Gastrocnemius medialis (tissue), 4 donors: ENCODE measurements around the gene RAB20. TPM values are rescaled to one million over a fixed set of nuclear protein-coding genes. Genes with fewer than 3 reads are reported as not detected.

Source experiments
- ATAC-seq, 2 donors: fragments of 150-250 bp; one replicate each; pipeline ENCODE4 v1.9.1; 2016
- DNase-seq, 2 donors: peaks; one replicate each; pipeline ENCODE4 v3.0.0-alpha.2; 2019
- H3K27ac ChIP-seq, 4 donors: fragments of 200-600 bp; sonication (generic); 1 replicate in 1 of 4; 2 replicates in 3 of 4; pipeline ENCODE4 v1.5.1; 2016 to 2018; ENCODE audit warnings: mild to moderate bottlenecking in 2 of 4, moderate library complexity in 1 of 4
- H3K27me3 ChIP-seq, 3 donors: fragments of 200-600 bp; sonication (generic) in 2 of 3; 1 replicate in 1 of 3; 2 replicates in 2 of 3; pipeline versions ENCODE4 v1.5.1 to v1.6.0; 2016 to 2019; ENCODE audit warnings: mild to moderate bottlenecking in 1 of 3, moderate library complexity in 1 of 3
- H3K36me3 ChIP-seq, 2 donors: fragments of 200-600 bp; sonication (generic) in 1 of 2; one replicate each; pipeline ENCODE4 v1.5.1; 2017 to 2018
- H3K4me1 ChIP-seq, 2 donors: fragments of 200-600 bp; sonication (generic) in 1 of 2; one replicate each; pipeline ENCODE4 v1.5.1; 2016 to 2017; ENCODE audit warnings: mild to moderate bottlenecking in 2 of 2
- H3K4me3 ChIP-seq, 4 donors: fragments of 200-600 bp; sonication (generic) in 3 of 4; 1 replicate in 1 of 4; 2 replicates in 3 of 4; pipeline ENCODE4 v1.5.1; 2016 to 2019; ENCODE audit warnings: mild to moderate bottlenecking in 2 of 4
- H3K9me3 ChIP-seq, 3 donors: fragments of 200-600 bp; sonication (generic) in 2 of 3; 1 replicate in 1 of 3; 2 replicates in 2 of 3; pipeline ENCODE4 v1.5.1; 2016 to 2019
- POLR2A ChIP-seq, 2 donors: fragments of 450-650 bp; IDR thresholded peaks; one replicate each; pipeline ENCODE4 v1.6.1; 2017; ENCODE audit warnings: antibody characterized with exemption in 2 of 2, mild to moderate bottlenecking in 2 of 2, moderate library complexity in 2 of 2
- in situ Hi-C, 4 donors: fragments of 200-750 bp; cut with MboI; loops; one replicate each; pipeline versions ENCODE4 v1.15.0 to v1.8.0; 2017; ENCODE audit warnings: low sequenced_read_pairs in 4 of 4
- intact Hi-C: fragments of 100-400 bp; cut with DNase I; formaldehyde crosslinking; loops from one replicate; pipeline ENCODE4 v1.15.1; 2023; ENCODE audit warnings: low total_unique reads
- total RNA-seq, 4 donors: library from RNA; depleted of rRNA; stranded (reverse); fragments of >200 nt; gene quantifications; one replicate each; pipeline versions ENCODE4 v1.1.0 to v1.2.3, GENCODE V29; 2016
- TF ChIP-seq, protein P1 (sequence below), 5 experiments: fragments of 450-650 bp in 3 of 5; fragments of 200-600 bp in 2 of 5; sonication (generic) in 2 of 5; IDR thresholded peaks in 4 of 5; conservative IDR thresholded peaks in 1 of 5; 1 replicate in 4 of 5; 2 replicates in 1 of 5; pipeline ENCODE4 v1.5.1; 2016 to 2019; ENCODE audit warnings: antibody characterized with exemption in 5 of 5, mild to moderate bottlenecking in 3 of 5, moderate library complexity in 3 of 5

RAB20 gene
- total RNA-seq, 4 donors from 2014 or later, result 0.31 to 9.1 (median 2.0) TPM

DNA sequence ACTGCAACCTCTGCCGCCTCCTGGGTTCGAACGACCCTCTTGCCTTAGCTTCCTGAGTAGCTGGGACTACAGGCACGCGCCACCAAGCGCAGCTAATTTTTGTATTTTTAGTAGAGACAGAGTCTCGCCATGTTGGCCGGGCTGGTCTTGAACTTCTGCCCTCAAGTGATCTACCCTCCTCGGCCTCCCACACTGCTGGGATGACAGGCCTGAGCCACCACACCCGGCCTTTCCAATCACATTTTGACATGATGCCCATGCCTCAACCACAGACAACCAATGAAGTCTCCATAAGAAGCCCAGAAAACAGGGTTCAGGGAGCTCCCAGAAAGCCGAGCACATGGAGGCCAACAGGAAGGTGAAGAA lies 11.7 kb downstream of the RAB20 start:
- ATAC-seq, result no peak

DNA sequence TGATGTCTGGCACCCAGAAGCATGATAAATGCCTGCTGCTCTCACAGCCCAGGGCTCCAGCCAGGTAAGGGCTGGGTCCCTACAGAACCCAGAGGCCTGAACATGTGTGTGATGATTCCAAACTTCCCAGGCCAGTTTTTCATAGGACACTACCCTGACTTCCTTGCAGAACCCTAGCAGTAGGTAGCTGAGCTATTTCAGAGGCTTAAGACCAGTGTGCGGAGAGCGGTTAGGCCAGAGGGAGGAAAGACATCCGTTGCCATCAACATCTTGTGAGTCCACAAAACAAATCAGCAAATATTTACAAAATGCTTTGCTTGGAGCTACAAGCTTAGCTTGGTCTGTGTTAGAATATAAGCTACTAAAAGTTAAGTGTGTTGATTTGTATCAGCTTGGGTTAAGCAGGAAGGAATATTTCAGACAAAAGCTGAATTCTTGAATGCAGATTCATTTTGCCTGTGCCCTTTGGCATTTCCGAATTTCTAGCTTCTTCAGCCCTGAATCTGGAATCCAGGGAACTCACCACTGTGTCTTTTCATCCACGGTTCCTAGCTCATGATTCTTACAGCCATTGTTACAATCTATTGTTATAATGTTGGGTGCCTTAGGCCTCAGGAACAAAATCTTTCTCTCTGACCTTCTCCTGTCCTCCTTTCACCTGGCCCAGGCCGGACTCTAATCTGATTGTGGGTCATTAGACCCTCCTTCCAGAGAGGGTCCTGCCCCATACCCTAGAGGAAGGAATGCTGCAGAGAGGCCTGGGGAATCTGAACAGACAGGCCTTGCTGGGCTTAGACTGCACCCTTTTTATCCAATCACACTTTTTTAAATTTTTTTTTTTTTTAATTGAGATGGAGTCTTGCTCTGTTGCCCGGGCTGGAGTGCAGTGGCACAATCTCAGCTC lies 12.4 kb downstream of the RAB20 start:
- Histone ChIP-seq H3K27me3 (no peaks in the 10 kb centered on the region), H3K36me3 (no peaks in the 10 kb centered on the region), H3K27ac (no peak overlapping the region), H3K4me1 (peaks cover 11 to 13% of the 10 kb centered on the region in 2 donors), H3K9me3 (no peaks in the 10 kb centered on the region), H3K4me3 (no peak overlapping the region)
- in situ Hi-C loops (no loop called here), intact Hi-C loops (no loop called here)
- ATAC-seq, result no peak
- DNase-seq, result no peak
- TF ChIP-seq, protein P1, sequence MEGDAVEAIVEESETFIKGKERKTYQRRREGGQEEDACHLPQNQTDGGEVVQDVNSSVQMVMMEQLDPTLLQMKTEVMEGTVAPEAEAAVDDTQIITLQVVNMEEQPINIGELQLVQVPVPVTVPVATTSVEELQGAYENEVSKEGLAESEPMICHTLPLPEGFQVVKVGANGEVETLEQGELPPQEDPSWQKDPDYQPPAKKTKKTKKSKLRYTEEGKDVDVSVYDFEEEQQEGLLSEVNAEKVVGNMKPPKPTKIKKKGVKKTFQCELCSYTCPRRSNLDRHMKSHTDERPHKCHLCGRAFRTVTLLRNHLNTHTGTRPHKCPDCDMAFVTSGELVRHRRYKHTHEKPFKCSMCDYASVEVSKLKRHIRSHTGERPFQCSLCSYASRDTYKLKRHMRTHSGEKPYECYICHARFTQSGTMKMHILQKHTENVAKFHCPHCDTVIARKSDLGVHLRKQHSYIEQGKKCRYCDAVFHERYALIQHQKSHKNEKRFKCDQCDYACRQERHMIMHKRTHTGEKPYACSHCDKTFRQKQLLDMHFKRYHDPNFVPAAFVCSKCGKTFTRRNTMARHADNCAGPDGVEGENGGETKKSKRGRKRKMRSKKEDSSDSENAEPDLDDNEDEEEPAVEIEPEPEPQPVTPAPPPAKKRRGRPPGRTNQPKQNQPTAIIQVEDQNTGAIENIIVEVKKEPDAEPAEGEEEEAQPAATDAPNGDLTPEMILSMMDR (IDR thresholded peaks at IDR 0.05 in 4 of 5, conservative IDR thresholded peaks at IDR 0.05 in 1 of 5), result no peak
- TF ChIP-seq POLR2A (IDR thresholded peaks at IDR 0.05), result no peak

More for the DNA sequence above, 11.7 kb downstream of the RAB20 start:
- no peaks in the 10 kb centered on the region for H3K9me3 ChIP-seq
- no peak overlapping the region for H3K4me3 ChIP-seq
- intact Hi-C loops, result no loop called here
- peaks cover 11 to 13% of the 10 kb centered on the region in 2 donors for H3K4me1 ChIP-seq
- H3K27me3 ChIP-seq, result no peaks in the 10 kb centered on the region
- in situ Hi-C loops, result loop anchor here in 1 of 4 donors (25.0 kb wide), 1 partner anchor 87 kb away; no protein-coding TSS in a partner anchor
- no peaks in the 10 kb centered on the region for H3K36me3 ChIP-seq
- no peak for DNase-seq
- no peak overlapping the region for H3K27ac ChIP-seq
- no peak for TF ChIP-seq POLR2A (IDR thresholded peaks at IDR 0.05)

DNA sequence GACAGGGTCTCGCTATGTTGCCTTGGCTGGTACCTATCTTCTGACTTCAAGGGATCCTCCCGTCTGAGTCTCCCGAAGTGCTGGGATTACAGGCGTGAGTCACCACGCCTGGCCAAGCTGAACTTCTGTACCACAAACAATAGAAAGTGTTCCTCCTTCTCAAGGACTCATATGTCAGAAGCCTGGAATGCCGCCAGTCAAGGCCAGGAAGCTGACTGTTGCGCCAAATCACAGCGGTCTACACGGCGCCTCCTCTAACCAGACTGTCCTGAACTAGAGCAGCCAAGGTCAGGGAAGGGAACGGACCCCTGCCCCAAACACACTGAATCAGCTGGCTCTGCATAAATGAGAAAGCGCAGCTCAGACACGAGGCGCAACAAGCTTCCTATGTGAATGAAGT lies 14.6 kb downstream of the RAB20 start:
- ATAC-seq, result peak; percentile 97 to 98
- peak; percentile 69 to 84 for DNase-seq
- Histone ChIP-seq H3K27me3 (no peaks in the 10 kb centered on the region), H3K27ac (peak overlapping the region; percentile 62 to 78 (median 68)), H3K36me3 (no peaks in the 10 kb centered on the region), H3K4me1 (peaks cover 11 to 13% of the 10 kb centered on the region in 2 donors), H3K4me3 (no peak overlapping the region), H3K9me3 (no peaks in the 10 kb centered on the region)
- in situ Hi-C loops (no loop called here), intact Hi-C loops (no loop called here)
- TF ChIP-seq, protein P1 (IDR thresholded peaks at IDR 0.05 in 4 of 5, conservative IDR thresholded peaks at IDR 0.05 in 1 of 5), result no peak
- TF ChIP-seq POLR2A (IDR thresholded peaks at IDR 0.05), result no peak

DNA sequence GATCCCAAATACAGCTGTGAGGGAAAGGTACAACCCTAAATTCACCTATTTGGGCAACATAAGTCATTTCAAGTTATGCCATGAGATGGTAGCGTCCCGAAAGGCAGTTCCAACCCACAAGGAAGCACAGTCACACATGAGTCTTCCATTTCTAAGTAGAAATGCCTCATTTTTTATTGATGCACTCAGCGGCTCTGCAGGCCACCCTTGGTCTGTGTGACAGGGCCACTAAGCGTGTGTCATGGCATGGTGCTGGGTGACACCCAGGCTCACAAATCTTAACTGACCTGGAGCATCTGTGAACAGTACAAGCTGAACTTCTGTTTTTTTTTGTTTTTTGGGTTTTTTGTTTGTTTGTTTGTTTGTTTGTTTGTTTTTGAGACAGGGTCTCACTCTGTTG lies 15.1 kb downstream of the RAB20 start:
- Histone ChIP-seq H3K4me3 (no peak overlapping the region), H3K36me3 (no peaks in the 10 kb centered on the region), H3K27me3 (no peaks in the 10 kb centered on the region), H3K9me3 (no peaks in the 10 kb centered on the region), H3K27ac (peak overlapping the region; percentile 43 to 78 (median 64)), H3K4me1 (peaks cover 17 to 18% of the 10 kb centered on the region in 2 donors)
- ATAC-seq, result no peak
- DNase-seq, result no peak
- in situ Hi-C loops, result no loop called here
- TF ChIP-seq, protein P1 (IDR thresholded peaks at IDR 0.05 in 4 of 5, conservative IDR thresholded peaks at IDR 0.05 in 1 of 5), result no peak
- TF ChIP-seq POLR2A (IDR thresholded peaks at IDR 0.05), result no peak
- intact Hi-C loops, result no loop called here

DNA sequence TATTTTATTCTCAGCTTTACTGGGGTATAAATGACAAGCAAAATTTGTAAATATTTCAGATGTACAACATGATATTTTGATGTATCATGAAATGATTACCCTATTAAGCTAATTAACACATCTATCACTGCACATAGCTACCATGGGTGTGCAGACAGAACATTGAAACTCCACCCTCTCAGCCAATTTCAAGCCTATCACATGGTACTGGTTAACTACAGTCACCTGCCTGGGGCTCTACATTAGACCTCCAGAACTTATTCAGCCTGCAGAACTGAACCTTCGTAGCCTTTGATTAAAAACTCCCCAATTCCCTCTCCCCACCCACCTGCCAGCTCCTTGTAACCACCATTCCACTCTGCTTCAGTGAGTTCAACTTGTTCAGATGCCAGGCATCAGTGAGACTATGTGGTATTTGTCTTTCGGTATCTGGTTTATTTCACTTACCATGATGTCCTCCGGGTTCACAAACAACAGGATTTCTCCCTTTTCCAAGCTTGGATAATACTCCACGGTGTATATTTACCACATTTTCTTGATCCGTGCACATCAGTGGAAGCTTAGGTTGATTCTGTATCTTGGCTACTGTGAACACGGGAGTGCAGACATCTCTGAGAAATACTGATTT lies 19.2 kb downstream of the RAB20 start:
- DNase-seq, result no peak
- no peak for ATAC-seq
- H3K9me3 ChIP-seq, result no peaks in the 10 kb centered on the region
- H3K27me3 ChIP-seq, result no peaks in the 10 kb centered on the region
- no peaks in the 10 kb centered on the region for H3K36me3 ChIP-seq
- H3K4me1 ChIP-seq, result peaks cover 18 to 21% of the 10 kb centered on the region in 2 donors
- no peak for TF ChIP-seq POLR2A (IDR thresholded peaks at IDR 0.05)
- TF ChIP-seq, protein P1 (IDR thresholded peaks at IDR 0.05 in 4 of 5, conservative IDR thresholded peaks at IDR 0.05 in 1 of 5), result no peak
- no peak overlapping the region for H3K4me3 ChIP-seq
- intact Hi-C loops (no loop called here), in situ Hi-C loops (no loop called here)
- peak overlapping the region in 1 of 4 donors; percentile 75 for H3K27ac ChIP-seq
